NCI-H2227 treated with DMSO at 0.1 percent for 48 hours (cell line): ENCODE data around the gene GEN1.
"Not testable (repeated sequence)": the region's sequence is repeated elsewhere in the genome, so short reads cannot be mapped to it uniquely, and the experiment has no call there.

Experiments used
- DNase-seq: peaks from one replicate; lab custom pipeline; 2025; lab: John Stamatoyannopoulos, UW

GEN1 gene

GRCh38 chr2:17799301-17800120 lies 45.6 kb downstream of the GEN1 start:
- DNase-seq, result no peak

GRCh38 chr2:17800219-17800618 lies 46.3 kb downstream of the GEN1 start:
- DNase-seq, result peak; percentile 41

GRCh38 chr2:17800693-17801458 lies 46.9 kb downstream of the GEN1 start:
- DNase-seq, result no peak

GRCh38 chr2:17803497-17803896 lies 49.6 kb downstream of the GEN1 start:
- DNase-seq, result no peak

GRCh38 chr2:17804358-17804757 lies 50.4 kb downstream of the GEN1 start:
- no peak for DNase-seq

GRCh38 chr2:17805166-17805565 lies 51.2 kb downstream of the GEN1 start:
- no peak for DNase-seq

GRCh38 chr2:17805717-17806363 lies 51.9 kb downstream of the GEN1 start:
- DNase-seq, result no peak

- DNase-seq, result no peak
Observed at GRCh38 chr2:17813010-17813741, 59.2 kb downstream of the GEN1 start.

GRCh38 chr2:17813742-17814473 lies 60.0 kb downstream of the GEN1 start:
- no peak for DNase-seq

GRCh38 chr2:17814601-17815000 lies 60.7 kb downstream of the GEN1 start:
- DNase-seq, result no peak

GRCh38 chr2:17815468-17816184 lies 61.7 kb downstream of the GEN1 start:
- DNase-seq, result no peak

GRCh38 chr2:17816396-17817245 lies 62.7 kb downstream of the GEN1 start, which contains the start of gene MSGN1:
TSS of gene MSGN1 (plus strand) at chr2:17816460. CDS start at chr2:17816519, 59 bp downstream.
- no peak for DNase-seq

GRCh38 chr2:17818235-17818815 lies 64.4 kb downstream of the GEN1 start:
- DNase-seq, result no peak

- DNase-seq, result no peak
Observed at GRCh38 chr2:17821080-17821479, 67.1 kb downstream of the GEN1 start.

GRCh38 chr2:17821535-17822444 lies 67.9 kb downstream of the GEN1 start:
- peak; percentile 56 for DNase-seq

GRCh38 chr2:17822445-17823117 lies 68.6 kb downstream of the GEN1 start:
- DNase-seq, result peak; percentile 56

GRCh38 chr2:17823646-17824045 lies 69.7 kb downstream of the GEN1 start:
- not testable (repeated sequence) for DNase-seq

GRCh38 chr2:17827316-17827715 lies 73.4 kb downstream of the GEN1 start:
- no peak for DNase-seq
